Measurements from ENCODE around the gene IGSF9B.

Gene IGSF9B

DNA sequence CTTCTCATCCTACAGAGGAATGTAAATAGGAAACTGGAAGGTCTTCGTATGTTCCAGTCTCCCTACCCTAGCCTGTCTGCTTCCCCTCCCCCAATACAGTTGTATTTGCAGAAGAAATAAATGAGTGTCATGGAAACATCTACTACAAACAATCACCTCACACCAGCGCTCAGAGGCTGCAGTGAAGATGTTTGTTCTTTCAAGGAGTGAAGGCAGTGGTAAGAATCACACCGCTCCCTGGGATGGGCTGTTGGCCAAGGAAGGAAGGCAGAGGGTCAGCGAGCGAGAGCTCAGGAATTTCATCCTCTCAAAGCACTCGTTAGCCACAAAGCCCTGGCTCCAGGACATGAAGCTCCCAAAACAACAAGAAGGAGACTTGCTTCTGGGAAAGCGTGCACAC, 1.1 kb upstream of the IGSF9B start:
- no peaks in the 10 kb centered on the region for H3K9me2 ChIP-seq (replicated peaks; ENCODE audit: insufficient read depth, low read length)
- no peaks in the 10 kb centered on the region for H3K9me3 ChIP-seq (ENCODE audit: insufficient read depth, low read length)
- H4K20me1 ChIP-seq (ENCODE audit: low read depth, low read length): no peaks in the 10 kb centered on the region
- H2AFZ ChIP-seq (ENCODE audit: low read depth, low read length, severe bottlenecking): no peak overlapping the region
- H3K36me3 ChIP-seq (ENCODE audit: low read length): no peaks in the 10 kb centered on the region
- H3K4me2 ChIP-seq (ENCODE audit: low read depth, low read length, poor library complexity, severe bottlenecking): no peak overlapping the region
- H3K79me2 ChIP-seq (ENCODE audit: insufficient read depth, low read length): no peaks in the 10 kb centered on the region
- no peak overlapping the region for H3K4me3 ChIP-seq (ENCODE audit: insufficient read depth, low read length, poor library complexity, severe bottlenecking)
- no peaks in the 10 kb centered on the region for H3K27me3 ChIP-seq (ENCODE audit: low read length)
- no peak for TF ChIP-seq EZH2phosphoT487 (conservative IDR thresholded peaks at IDR 0.05; ENCODE audit: low read length)
- TF ChIP-seq, protein P1, sequence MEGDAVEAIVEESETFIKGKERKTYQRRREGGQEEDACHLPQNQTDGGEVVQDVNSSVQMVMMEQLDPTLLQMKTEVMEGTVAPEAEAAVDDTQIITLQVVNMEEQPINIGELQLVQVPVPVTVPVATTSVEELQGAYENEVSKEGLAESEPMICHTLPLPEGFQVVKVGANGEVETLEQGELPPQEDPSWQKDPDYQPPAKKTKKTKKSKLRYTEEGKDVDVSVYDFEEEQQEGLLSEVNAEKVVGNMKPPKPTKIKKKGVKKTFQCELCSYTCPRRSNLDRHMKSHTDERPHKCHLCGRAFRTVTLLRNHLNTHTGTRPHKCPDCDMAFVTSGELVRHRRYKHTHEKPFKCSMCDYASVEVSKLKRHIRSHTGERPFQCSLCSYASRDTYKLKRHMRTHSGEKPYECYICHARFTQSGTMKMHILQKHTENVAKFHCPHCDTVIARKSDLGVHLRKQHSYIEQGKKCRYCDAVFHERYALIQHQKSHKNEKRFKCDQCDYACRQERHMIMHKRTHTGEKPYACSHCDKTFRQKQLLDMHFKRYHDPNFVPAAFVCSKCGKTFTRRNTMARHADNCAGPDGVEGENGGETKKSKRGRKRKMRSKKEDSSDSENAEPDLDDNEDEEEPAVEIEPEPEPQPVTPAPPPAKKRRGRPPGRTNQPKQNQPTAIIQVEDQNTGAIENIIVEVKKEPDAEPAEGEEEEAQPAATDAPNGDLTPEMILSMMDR (IDR thresholded peaks at IDR 0.05; ENCODE audit: insufficient read depth, low read length, poor library complexity, severe bottlenecking): no peak
- no peaks in the 10 kb centered on the region for H3F3A ChIP-seq (ENCODE audit: insufficient read depth)
- no peak overlapping the region for H3K27ac ChIP-seq (ENCODE audit: low read depth, low read length)
- H3K9ac ChIP-seq (ENCODE audit: low read length): no peak overlapping the region

DNA sequence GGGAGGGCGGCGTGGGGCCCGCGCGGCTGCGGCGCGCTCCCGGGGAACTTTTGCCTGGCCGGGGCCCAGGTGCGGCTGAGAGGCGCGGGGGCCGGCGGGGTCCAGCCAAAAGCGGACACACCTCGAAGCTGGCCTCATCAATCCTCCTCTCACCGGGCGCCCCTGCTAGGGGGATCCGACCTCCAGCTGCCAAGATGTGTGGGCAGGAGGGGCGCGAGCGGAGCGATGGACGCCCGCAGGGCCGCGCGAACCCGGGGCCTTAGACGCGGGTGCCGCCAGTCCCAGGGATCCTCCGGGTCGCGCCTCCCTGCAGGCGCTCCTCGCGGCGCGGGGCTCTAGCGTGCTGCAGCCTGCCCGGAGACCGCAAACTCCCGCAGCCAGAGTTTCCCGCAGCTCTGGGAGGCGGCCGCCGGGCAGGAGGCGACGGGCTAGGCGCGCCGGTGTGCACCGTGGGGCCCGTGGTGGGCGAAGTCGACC, 785 bp downstream of the IGSF9B start:
- Histone ChIP-seq H3K27me3 (ENCODE audit: low read length) (no peaks in the 10 kb centered on the region), H2AFZ (ENCODE audit: low read depth, low read length, severe bottlenecking) (no peak overlapping the region), H3K27ac (ENCODE audit: low read depth, low read length) (no peak overlapping the region), H3K9ac (ENCODE audit: low read length) (no peak overlapping the region), H3K79me2 (ENCODE audit: insufficient read depth, low read length) (no peaks in the 10 kb centered on the region), H3K4me3 (ENCODE audit: insufficient read depth, low read length, poor library complexity, severe bottlenecking) (no peak overlapping the region), H3K9me3 (ENCODE audit: insufficient read depth, low read length) (no peaks in the 10 kb centered on the region), H3F3A (ENCODE audit: insufficient read depth) (no peaks in the 10 kb centered on the region), H3K4me2 (ENCODE audit: low read depth, low read length, poor library complexity, severe bottlenecking) (no peak overlapping the region), H3K36me3 (ENCODE audit: low read length) (no peaks in the 10 kb centered on the region), H4K20me1 (ENCODE audit: low read depth, low read length) (no peaks in the 10 kb centered on the region), H3K9me2 (replicated peaks; ENCODE audit: insufficient read depth, low read length) (no peaks in the 10 kb centered on the region)
- TF ChIP-seq, protein P1 (IDR thresholded peaks at IDR 0.05; ENCODE audit: insufficient read depth, low read length, poor library complexity, severe bottlenecking): no peak
- no peak for TF ChIP-seq EZH2phosphoT487 (conservative IDR thresholded peaks at IDR 0.05; ENCODE audit: low read length)

DNA sequence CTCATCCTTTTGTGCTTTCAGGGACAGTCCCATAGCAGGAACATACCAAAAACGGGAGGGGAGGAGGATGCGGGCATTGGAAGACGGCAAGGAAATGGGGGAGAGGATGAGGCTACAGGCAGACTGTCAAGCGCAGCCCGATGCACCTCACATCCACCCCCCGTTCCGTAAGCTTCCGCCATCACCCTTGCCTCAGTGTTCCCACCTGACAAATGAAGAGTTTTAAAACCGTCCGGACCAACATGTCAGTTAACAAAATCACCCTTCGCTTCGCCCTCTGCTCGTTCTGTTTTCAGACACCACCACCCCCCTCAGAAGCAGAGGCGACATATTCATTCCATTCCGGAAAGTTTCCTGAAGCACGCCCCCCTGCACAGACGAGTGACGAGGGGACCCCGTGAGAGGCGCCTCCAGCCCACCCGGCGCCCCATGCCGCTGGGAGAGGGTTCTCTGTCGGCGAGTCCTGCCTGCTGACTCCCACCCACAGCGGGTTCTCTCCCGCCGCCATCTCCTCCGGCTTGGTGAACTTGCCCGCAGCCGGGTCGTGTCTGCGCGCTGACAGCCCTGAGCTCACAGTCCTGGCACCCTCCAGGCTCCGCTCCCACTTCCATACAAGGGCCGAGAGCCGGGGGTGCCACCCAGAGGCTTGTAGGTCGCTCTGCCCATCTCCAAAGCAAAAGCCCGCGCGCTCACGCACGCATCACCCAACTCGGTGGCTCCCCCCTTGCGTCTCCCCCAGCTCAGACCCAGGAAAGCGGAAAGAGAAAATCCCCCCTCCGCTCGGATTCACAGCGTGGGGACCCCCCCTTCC, 1.5 kb downstream of the IGSF9B start:
- no peaks in the 10 kb centered on the region for H3F3A ChIP-seq (ENCODE audit: insufficient read depth)
- no peak overlapping the region for H2AFZ ChIP-seq (ENCODE audit: low read depth, low read length, severe bottlenecking)
- no peak overlapping the region for H3K27ac ChIP-seq (ENCODE audit: low read depth, low read length)
- H3K9me3 ChIP-seq (ENCODE audit: insufficient read depth, low read length): no peaks in the 10 kb centered on the region
- H3K27me3 ChIP-seq (ENCODE audit: low read length): no peaks in the 10 kb centered on the region
- no peaks in the 10 kb centered on the region for H3K9me2 ChIP-seq (replicated peaks; ENCODE audit: insufficient read depth, low read length)
- no peak overlapping the region for H3K4me2 ChIP-seq (ENCODE audit: low read depth, low read length, poor library complexity, severe bottlenecking)
- TF ChIP-seq, protein P1 (IDR thresholded peaks at IDR 0.05; ENCODE audit: insufficient read depth, low read length, poor library complexity, severe bottlenecking): no peak
- no peak for TF ChIP-seq EZH2phosphoT487 (conservative IDR thresholded peaks at IDR 0.05; ENCODE audit: low read length)
- no peaks in the 10 kb centered on the region for H3K36me3 ChIP-seq (ENCODE audit: low read length)
- H4K20me1 ChIP-seq (ENCODE audit: low read depth, low read length): no peaks in the 10 kb centered on the region
- no peak overlapping the region for H3K4me3 ChIP-seq (ENCODE audit: insufficient read depth, low read length, poor library complexity, severe bottlenecking)
- no peaks in the 10 kb centered on the region for H3K79me2 ChIP-seq (ENCODE audit: insufficient read depth, low read length)
- H3K9ac ChIP-seq (ENCODE audit: low read length): no peak overlapping the region
